NCI-H524 treated with DMSO at 0.1 percent for 48 hours (cell line): ENCODE measurements around the gene RDH13.
"Not testable (repeated sequence)": the region's sequence is repeated elsewhere in the genome, so short reads cannot be mapped to it uniquely, and the experiment has no call there.

ENCODE experiments used
- DNase-seq: peaks from one replicate; lab custom pipeline; 2025; lab: John Stamatoyannopoulos, UW

The RDH13 gene

GRCh38 chr19:55044771-55045716 is 17.9 kb downstream of the RDH13 start:
- no peak for DNase-seq

GRCh38 chr19:55044286-55044685 is 18.7 kb downstream of the RDH13 start:
- DNase-seq, result no peak

GRCh38 chr19:55042688-55043087 is 20.3 kb downstream of the RDH13 start:
- no peak for DNase-seq

GRCh38 chr19:55042344-55042678 is 20.6 kb downstream of the RDH13 start:
- DNase-seq, result no peak

GRCh38 chr19:55041627-55042343 is 21.2 kb downstream of the RDH13 start:
- DNase-seq, result no peak

GRCh38 chr19:55041244-55041626 is 21.7 kb downstream of the RDH13 start:
- DNase-seq, result no peak

DNA sequence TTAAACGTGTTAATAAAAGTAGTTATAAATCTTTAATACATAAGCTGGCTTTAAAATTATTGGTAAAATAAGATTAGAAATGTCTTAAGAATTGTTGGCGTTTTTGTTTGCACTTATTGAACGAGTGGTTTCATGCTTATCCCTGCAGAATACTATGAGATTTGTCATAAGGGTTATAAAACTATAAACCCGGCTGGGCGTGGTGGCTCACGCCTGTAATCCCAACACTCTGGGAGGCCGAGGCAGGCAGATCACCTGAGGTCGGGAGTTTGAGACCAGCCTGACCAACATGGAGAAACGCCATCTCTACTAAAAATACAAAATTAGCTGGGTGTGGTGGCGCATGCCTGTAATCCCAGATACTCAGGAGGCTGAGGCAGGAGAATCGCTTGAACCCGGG is 22.3 kb downstream of the RDH13 start:
- DNase-seq, result not testable (repeated sequence)

DNA sequence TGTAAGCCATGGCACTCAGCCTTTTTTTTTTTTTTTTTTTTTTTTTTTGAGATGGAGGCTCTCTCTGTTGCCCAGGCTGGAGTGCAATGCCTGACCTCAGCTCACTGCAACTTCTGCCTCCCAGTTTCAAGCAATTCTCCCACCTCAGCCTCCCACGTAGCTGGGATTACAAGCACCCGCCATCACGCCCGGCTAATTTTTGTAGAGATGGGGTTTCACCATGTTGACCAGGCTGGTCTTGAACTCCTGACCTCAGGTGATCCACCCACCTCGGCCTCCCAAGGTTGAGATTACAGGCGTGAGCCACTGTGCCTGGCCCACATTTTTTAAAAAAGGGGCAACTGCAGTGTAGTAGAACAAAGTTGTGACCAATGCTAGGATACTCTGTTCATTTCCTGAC is 25.3 kb downstream of the RDH13 start:
- not testable (repeated sequence) for DNase-seq

- DNase-seq, result no peak
These were observed 26.9 kb downstream of the RDH13 start for GRCh38 chr19:55036058-55036457.

- DNase-seq, result no peak
These were observed 28.2 kb downstream of the RDH13 start for GRCh38 chr19:55034751-55035150.

GRCh38 chr19:55032976-55033643 is 29.8 kb downstream of the RDH13 start:
- not testable (repeated sequence) for DNase-seq

DNA sequence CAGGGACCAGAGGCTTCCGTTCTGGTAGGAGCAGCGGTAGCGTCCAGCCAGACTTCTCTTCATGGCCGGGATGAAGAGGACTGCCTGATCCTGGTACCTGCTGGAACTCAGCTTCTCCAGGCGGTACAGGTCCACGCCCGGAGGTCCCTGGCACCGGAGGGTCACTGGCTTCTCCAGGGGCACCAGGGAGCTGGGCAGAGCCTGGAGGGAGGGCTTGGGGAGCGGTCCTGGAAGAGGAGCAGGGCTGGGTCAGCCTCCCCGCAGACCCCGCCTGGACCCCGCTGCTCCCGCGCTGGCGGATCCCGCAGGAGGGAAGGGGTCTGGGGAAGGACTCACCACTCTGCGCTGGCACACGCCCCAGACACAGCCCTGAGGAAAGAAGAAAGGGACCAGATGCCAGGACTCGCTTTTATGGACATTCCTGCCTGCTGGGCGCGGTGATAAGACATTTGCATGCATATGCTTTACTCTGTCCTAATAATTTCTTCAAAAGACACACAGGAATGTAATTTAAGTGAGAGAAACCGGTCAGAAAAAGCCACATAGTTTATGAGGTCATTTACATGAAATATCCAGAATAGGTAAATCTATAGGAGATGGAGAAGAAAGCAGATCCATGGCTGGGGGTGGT is 30.7 kb downstream of the RDH13 start:
- DNase-seq, result no peak

DNA sequence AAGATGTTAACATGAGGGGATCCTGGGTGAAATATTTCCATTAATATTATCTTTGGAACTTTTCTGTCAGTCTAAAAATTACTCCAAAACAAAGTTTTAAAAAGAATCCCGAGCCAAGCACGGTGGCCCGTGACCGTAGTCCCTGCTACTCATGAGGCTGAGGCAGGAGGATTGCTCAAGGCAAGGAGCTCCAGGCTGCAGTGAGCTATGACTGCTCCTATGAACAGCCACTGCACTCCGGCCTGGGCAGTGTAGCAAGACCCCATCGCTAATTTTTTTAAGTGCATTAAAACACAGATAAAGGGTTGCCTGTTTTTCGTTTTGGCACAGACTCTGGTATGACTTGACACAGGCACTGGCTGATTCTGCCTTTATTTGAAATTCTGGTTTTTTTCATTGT is 31.8 kb downstream of the RDH13 start:
- DNase-seq, result no peak

DNA sequence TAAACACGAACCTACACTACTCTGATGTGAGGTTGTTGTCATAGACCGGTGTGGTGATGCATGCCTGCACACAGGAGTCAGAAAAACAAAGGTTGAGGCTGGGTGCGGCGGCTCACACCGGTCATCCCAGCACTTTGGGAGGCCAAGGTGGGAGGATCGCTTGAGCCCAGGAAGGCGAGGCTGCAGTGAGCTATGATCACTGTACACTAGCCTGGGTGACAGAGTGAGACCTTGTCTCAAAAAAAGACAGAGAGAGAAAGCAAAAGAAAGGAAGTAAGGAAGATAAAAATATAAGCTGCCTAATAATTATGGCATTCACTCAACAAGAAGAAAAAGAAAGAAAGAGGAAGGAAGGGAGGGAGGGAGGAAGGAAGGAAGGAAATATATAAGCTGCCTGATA is 34.2 kb downstream of the RDH13 start:
- DNase-seq, result no peak

DNA sequence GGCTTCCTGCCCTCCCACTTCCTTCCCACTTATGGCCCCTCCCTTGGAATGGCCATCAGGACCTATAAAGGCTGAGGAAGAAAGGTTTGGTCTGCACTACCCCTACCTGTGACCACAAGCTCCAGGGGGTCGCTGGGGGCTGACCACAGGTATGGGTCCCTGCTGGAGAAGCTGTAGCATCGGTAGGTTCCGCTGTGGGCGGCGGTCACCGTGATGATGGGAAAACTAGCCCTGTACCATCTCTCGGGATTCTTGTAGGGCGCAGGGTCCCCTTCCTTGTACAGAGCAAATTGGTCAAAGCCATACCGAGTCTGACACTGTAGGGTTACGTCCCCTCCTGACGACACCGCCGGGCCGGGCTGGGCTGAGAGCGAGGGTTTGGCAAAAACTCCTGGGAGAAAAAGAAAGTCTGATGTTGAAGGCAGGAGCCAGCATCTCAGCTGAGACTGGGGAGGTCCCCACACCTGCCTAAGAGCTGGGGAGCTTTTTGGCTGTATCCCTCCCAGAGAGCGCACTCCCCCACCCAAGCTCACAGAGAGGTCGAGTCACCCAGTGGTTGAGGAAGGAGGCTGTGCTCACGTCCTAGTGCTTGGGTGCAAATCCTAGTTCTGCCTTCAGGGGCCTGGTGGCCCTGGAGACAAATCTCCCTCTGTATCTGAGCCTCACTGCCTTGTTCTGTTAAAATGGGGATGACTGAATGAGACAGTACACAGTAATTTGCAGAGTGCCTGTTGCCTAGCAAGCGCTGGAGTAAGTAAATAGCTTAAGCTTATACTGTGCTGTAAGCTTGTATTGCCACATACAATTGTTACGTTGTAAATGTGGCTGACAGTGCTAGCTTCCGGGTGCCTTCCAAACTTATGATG is 35.2 kb downstream of the RDH13 start:
- DNase-seq, result no peak

DNA sequence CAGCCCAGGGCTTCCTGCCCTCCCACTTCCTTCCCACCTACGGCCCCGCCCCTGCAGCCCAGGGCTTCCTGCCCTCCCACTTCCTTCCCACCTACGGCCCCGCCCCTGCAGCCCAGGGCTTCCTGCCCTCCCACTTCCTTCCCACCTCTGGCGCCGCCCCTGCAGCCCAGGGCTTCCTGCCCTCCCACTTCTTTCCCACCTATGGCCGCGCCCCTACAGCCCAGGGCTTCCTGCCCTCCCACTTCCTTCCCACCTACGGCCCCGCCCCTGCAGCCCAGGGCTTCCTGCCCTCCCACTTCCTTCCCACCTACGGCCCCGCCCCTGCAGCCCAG is 35.8 kb downstream of the RDH13 start:
- DNase-seq, result not testable (repeated sequence)

- DNase-seq, result no peak
These were observed 38.8 kb downstream of the RDH13 start for GRCh38 chr19:55024111-55024510.

DNA sequence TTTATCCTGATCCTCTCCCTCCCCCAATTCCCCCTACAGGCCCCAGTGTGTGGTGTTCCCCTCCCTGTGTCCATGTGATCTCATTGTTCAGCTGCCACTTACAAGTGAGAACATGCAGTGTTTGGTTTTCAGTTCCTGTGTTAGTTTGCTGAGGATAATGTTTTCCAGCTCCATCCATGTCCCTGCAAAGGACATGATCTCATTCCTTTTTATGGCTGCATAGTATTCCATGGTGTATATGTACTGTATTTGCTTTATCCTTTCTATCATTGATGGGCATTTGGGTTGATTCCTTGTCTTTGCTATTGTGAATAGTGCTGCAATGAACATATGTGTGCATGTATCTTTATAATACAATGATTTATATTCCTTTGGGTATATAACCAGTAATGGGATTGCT is 42.6 kb downstream of the RDH13 start:
- DNase-seq, result not testable (repeated sequence)

DNA sequence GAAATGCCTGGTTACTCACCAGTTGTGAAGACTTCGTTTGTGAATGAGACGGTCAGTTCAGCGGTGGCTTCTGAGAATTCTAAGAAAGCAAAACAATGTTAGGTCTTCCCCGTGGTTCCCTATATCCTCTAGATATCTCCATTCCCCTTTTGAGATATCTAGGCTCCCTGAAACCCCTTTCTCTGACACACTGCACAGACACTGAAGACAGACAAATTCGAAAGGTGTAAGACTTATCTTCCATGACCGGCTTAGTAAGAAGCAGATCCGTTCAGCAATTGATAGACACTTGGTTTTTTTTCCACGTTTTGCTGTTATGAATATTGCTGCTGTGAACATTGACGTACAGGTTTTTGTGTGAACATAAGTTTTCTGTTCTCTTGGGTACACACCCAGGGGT is 44.3 kb downstream of the RDH13 start:
- DNase-seq, result no peak

DNA sequence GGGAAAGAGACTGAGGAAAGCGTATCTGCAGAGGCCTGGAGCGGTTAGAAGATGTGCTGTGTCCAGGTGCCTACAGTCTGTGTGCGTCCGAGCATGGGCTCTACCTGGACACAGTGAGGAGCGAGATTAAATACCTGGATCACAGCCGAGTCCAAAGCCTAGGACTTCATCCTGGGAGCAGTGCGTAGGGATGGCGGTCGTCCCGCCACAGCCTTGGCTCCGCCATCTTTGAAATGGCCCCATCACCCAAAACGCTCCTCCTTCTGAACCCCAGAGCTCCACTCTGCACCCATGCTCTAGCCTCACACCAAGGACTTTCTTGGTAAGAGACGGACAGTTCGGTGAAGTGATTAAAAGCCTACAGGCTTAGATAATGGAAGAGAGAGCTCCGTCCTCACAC is 44.7 kb downstream of the RDH13 start:
- DNase-seq, result no peak

DNA sequence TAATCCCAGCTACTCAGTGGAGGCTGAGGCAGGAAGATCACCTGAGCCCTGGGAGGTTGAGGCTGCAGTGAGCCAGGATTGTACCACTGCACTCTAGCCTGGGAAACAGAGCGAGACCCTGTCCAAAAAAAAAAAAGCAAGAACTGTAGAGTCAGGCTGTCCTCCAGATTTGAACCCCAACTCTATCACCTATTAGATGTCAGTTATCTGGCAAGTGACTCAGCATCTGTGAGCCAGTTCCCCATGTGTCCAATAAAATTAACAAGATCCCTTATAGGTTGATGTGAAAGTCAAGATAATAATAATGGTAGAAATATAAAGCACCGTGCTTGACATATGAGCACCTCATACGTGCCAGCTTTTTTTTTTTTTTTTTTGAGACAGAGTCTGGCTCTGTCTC is 46.9 kb downstream of the RDH13 start:
- DNase-seq, result no peak

DNA sequence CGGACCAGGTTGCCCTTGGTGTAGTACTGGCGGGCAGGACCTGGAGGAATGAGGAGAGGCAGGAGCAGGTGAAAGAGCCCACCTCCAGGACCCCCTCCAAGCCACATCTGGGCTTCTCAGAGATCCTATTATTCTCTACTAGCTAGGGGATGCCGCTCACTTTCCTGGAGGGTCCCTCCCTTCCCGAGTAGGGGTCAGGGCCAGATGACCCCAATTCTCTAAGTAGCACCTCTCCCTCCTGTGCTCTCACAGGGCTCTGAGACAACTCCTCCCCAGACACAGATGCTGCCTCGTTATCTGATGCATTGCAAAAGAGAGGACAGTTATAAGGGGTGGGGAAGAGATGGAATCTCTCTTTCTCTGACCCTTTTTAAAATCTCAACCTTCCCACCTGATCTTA is 47.8 kb downstream of the RDH13 start:
- no peak for DNase-seq
